IPS-18a (cell line): ENCODE measurements around the gene DIPK1B.
"Not testable (repeated sequence)": the region's sequence is repeated elsewhere in the genome, so short reads cannot be mapped to it uniquely, and the experiment has no call there.

Experiments
- H3K27ac ChIP-seq: one replicate; pipeline ENCODE4 v1.5.1; 2013; ENCODE audit warnings: low read length
- H3K27me3 ChIP-seq: one replicate; pipeline ENCODE4 v1.6.1; 2013; ENCODE audit warnings: mild to moderate bottlenecking, low read length; ENCODE audit not compliant: control insufficient read depth, insufficient read depth
- H3K36me3 ChIP-seq: one replicate; pipeline ENCODE4 v1.6.1; 2013; ENCODE audit warnings: low read depth, low read length; ENCODE audit not compliant: control insufficient read depth
- H3K4me1 ChIP-seq: one replicate; pipeline ENCODE4 v1.6.1; 2013; ENCODE audit warnings: low read depth, low read length; ENCODE audit not compliant: control insufficient read depth
- H3K4me3 ChIP-seq: one replicate; pipeline ENCODE4 v1.5.1; 2013; ENCODE audit warnings: low read length
- H3K9ac ChIP-seq: one replicate; pipeline ENCODE4 v1.6.1; 2013; ENCODE audit warnings: mild to moderate bottlenecking, low read length, moderate library complexity
- H3K9me3 ChIP-seq: one replicate; pipeline ENCODE4 v1.6.1; 2013; ENCODE audit warnings: low read depth, low read length; ENCODE audit not compliant: control insufficient read depth

The DIPK1B gene

GRCh38 chr9:136748666-136749611, 36.6 kb downstream of the DIPK1B start:
- Histone ChIP-seq H3K9ac (no peak overlapping the region), H3K27me3 (no peaks in the 10 kb centered on the region), H3K9me3 (no peaks in the 10 kb centered on the region), H3K4me1 (no peaks in the 10 kb centered on the region), H3K4me3 (no peak overlapping the region), H3K27ac (no peak overlapping the region), H3K36me3 (no peaks in the 10 kb centered on the region)

GRCh38 chr9:136750526-136750925, 38.2 kb downstream of the DIPK1B start:
- Histone ChIP-seq H3K27me3 (no peaks in the 10 kb centered on the region), H3K9ac (no peak overlapping the region), H3K9me3 (no peaks in the 10 kb centered on the region), H3K36me3 (no peaks in the 10 kb centered on the region), H3K27ac (no peak overlapping the region), H3K4me3 (no peak overlapping the region), H3K4me1 (no peaks in the 10 kb centered on the region)

GRCh38 chr9:136751244-136751643, 38.9 kb downstream of the DIPK1B start:
- Histone ChIP-seq H3K27ac (no peak overlapping the region), H3K9me3 (no peaks in the 10 kb centered on the region), H3K27me3 (no peaks in the 10 kb centered on the region), H3K4me1 (no peaks in the 10 kb centered on the region), H3K36me3 (no peaks in the 10 kb centered on the region), H3K4me3 (no peak overlapping the region), H3K9ac (no peak overlapping the region)

GRCh38 chr9:136751814-136752213, 39.4 kb downstream of the DIPK1B start:
- H3K9ac ChIP-seq, result no peak overlapping the region
- H3K4me3 ChIP-seq, result no peak overlapping the region
- H3K9me3 ChIP-seq, result no peaks in the 10 kb centered on the region
- H3K4me1 ChIP-seq, result no peaks in the 10 kb centered on the region
- no peaks in the 10 kb centered on the region for H3K27me3 ChIP-seq
- H3K36me3 ChIP-seq, result no peaks in the 10 kb centered on the region
- no peak overlapping the region for H3K27ac ChIP-seq

- H3K27ac ChIP-seq, result no peak overlapping the region
- no peaks in the 10 kb centered on the region for H3K36me3 ChIP-seq
- no peaks in the 10 kb centered on the region for H3K9me3 ChIP-seq
- H3K27me3 ChIP-seq, result no peaks in the 10 kb centered on the region
- no peak overlapping the region for H3K9ac ChIP-seq
- no peaks in the 10 kb centered on the region for H3K4me1 ChIP-seq
- no peak overlapping the region for H3K4me3 ChIP-seq
Observed at GRCh38 chr9:136753371-136754058, 41.1 kb downstream of the DIPK1B start.

- Histone ChIP-seq H3K27me3 (no peaks in the 10 kb centered on the region), H3K9me3 (no peaks in the 10 kb centered on the region), H3K4me1 (no peaks in the 10 kb centered on the region), H3K36me3 (no peaks in the 10 kb centered on the region), H3K27ac (no peak overlapping the region), H3K9ac (no peak overlapping the region), H3K4me3 (no peak overlapping the region)
Observed at GRCh38 chr9:136754059-136754572, 41.7 kb downstream of the DIPK1B start.

GRCh38 chr9:136754626-136755301, 42.4 kb downstream of the DIPK1B start:
- no peak overlapping the region for H3K4me3 ChIP-seq
- H3K4me1 ChIP-seq, result no peaks in the 10 kb centered on the region
- H3K27ac ChIP-seq, result no peak overlapping the region
- H3K9ac ChIP-seq, result no peak overlapping the region
- no peaks in the 10 kb centered on the region for H3K9me3 ChIP-seq
- no peaks in the 10 kb centered on the region for H3K36me3 ChIP-seq
- H3K27me3 ChIP-seq, result no peaks in the 10 kb centered on the region

- H3K4me3 ChIP-seq, H3K9me3 ChIP-seq, H3K36me3 ChIP-seq, H3K4me1 ChIP-seq, H3K27ac ChIP-seq, H3K27me3 ChIP-seq, H3K9ac ChIP-seq: not testable (repeated sequence)
Observed at GRCh38 chr9:136755302-136756133, 43.1 kb downstream of the DIPK1B start.

- no peaks in the 10 kb centered on the region for H3K4me1 ChIP-seq
- no peak overlapping the region for H3K9ac ChIP-seq
- no peaks in the 10 kb centered on the region for H3K27me3 ChIP-seq
- H3K9me3 ChIP-seq, result no peaks in the 10 kb centered on the region
- H3K27ac ChIP-seq, result no peak overlapping the region
- H3K36me3 ChIP-seq, result no peaks in the 10 kb centered on the region
- H3K4me3 ChIP-seq, result no peak overlapping the region
Observed at GRCh38 chr9:136756134-136756438, 43.7 kb downstream of the DIPK1B start.

- Histone ChIP-seq H3K9me3 (no peaks in the 10 kb centered on the region), H3K4me1 (no peaks in the 10 kb centered on the region), H3K27ac (no peak overlapping the region), H3K4me3 (no peak overlapping the region), H3K9ac (no peak overlapping the region), H3K27me3 (no peaks in the 10 kb centered on the region), H3K36me3 (no peaks in the 10 kb centered on the region)
Observed at GRCh38 chr9:136756836-136757235, 44.5 kb downstream of the DIPK1B start.

- H3K4me3 ChIP-seq, result no peak overlapping the region
- H3K36me3 ChIP-seq, result no peaks in the 10 kb centered on the region
- no peaks in the 10 kb centered on the region for H3K27me3 ChIP-seq
- no peak overlapping the region for H3K9ac ChIP-seq
- H3K4me1 ChIP-seq, result no peaks in the 10 kb centered on the region
- H3K9me3 ChIP-seq, result no peaks in the 10 kb centered on the region
- H3K27ac ChIP-seq, result no peak overlapping the region
Observed at GRCh38 chr9:136757328-136757727, 45.0 kb downstream of the DIPK1B start.
